22Rv1 (cell line): ENCODE measurements around the gene UNC119B.

Experiments
- CTCF ChIP-seq: fragments of 450-650 bp; IDR thresholded peaks from 2 replicates; pipeline ENCODE4 v1.5.1; 2017; ENCODE audit warnings: mild to moderate bottlenecking
- ZFX ChIP-seq: fragments of 450-650 bp; IDR thresholded peaks from 2 replicates; pipeline ENCODE4 v1.6.1; 2017; ENCODE audit warnings: antibody characterized with exemption, borderline replicate concordance

GRCh38 chr12:120678572-120678971 is 31.7 kb upstream of the UNC119B start:
- no peak for TF ChIP-seq CTCF
- TF ChIP-seq ZFX = no peak
